K562 treated with DMSO at 1 percent for 4 hours (cell line): ENCODE measurements around the gene TSPAN7. TPM values are rescaled to one million over a fixed set of nuclear protein-coding genes. Genes with fewer than 3 reads are reported as not detected.

ENCODE experiments used
- total RNA-seq: library from RNA; unstranded; fragments of 300-600 nt; gene quantifications from 2 replicates; pipeline ENCODE4 v1.2.3, GENCODE V29; 2022; ENCODE audit not compliant: insufficient read depth

The TSPAN7 gene
- total RNA-seq = not detected in 2 replicates

GRCh38 chrX:38561126-38561868, at the start of gene TSPAN7:
Gene TSPAN7, plus strand, starts transcription at chrX:38561542. Its CDS starts 5 bp downstream, at chrX:38561547.

Other genes starting within 250 kb of the TSPAN7 start
- gene RPGR, start 234.0 kb upstream of the TSPAN7 start, total RNA-seq = 1.8 and 1.9 TPM in 2 replicates
- gene OTC, start 208.9 kb upstream of the TSPAN7 start, total RNA-seq = not detected in 2 replicates
- 82.7 and 86.7 TPM in 2 replicates for gene MID1IP1, start 239.9 kb downstream of the TSPAN7 start, total RNA-seq